GM18907 (cell line): Measurements from ENCODE around the gene NPAS3.
A peak's percentile ranks its signal among the peaks of the same experiment; 100 is the strongest.

Experiments
- ATAC-seq: cut with Tn5 transposase; IDR thresholded peaks from one replicate; pipeline ENCODE4 v1.9.1; 2021; ENCODE audit warnings: mild to moderate bottlenecking, moderate library complexity; ENCODE audit not compliant: unreplicated experiment

NPAS3 gene

DNA sequence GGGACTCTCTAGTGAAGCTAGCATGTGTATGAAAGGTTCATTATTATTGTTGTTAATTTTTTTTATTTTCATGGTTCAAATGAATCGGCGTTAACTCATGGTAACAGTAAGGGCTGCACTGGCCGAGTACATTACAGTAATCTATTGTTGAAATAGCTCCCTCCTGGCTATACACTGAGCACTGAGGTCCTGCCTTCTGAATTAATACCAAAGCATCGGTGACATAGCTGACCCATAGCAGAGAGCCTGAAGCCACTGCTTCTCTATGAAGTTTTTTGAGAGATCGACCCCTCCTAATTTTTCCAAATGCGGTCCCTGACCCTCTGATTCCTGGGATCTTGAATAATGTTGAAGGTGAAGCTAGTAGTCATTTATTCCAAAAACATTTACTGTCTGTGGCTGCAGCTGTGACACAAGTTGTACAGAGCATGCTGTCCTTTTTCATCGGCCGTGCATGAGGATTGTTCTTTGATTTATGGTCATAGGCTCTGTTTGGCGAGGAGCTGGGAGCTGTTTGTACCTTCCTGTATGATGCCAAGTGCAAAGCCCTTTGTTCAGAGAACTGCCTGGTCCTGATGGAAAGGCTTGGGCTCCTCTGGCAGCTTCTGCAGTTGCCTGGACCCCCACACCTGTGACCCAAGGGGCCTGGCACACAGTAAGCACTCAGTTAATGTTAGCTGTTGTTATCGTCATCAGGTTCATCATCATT is 525.7 kb downstream of the NPAS3 start:
- ATAC-seq = no peak

DNA sequence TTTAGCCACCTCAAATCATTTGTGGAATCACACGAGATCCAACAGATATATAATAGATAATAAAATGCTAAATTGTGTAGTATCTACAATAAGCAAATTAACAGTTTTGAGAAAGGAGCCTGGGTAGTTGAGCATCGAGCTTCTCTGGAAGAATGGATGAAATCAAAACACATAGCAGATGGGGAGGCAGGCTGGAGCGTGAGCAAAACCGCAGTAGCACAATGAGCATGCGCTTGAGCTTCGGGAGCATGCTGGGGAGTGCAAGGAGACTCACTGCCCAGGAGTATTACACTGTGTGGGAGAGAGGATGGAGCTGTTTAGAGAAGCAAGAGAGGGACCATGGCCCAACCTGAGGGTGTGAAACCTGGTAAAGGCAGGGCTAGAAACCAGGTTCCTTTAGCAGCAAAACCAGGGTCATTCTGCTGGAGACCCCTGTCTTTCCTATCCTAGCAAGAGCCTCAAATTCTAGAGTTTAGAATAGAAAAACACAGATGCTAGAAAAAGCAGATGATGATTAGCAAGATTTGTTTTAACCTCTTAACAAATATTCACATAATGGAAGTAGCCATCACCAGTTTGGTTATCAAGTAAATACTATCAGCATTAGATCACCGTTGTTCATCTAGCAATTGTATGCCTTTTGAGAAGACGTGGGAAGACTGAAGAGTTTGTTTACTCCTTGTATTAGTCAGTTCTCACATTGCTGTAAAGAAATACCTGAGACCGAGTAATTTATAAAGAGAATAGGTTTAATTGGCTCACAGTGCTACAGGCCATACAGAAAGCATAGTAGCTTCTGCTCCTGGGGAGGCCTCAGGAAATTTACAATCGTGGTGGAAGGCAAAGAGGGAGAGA is 527.4 kb downstream of the NPAS3 start:
- no peak for ATAC-seq

DNA sequence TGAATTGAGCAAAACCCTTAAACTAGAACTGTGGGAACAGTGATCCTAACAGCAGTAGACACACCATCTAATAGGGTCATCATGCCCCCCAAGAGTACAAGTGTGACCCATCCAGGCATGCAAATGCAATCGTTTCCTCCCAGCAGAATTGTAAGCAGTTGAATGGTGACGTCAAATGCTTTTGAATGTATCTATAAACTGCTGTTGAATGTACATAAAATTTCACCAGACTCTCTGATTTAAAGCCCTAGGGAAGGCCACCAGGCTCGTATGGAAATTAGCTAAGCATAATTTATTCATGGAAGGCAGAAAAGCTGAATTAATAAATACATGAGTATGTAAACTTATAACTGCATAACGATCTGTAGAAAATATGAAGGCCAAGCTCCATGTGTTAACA is 529.3 kb downstream of the NPAS3 start:
- no peak for ATAC-seq

DNA sequence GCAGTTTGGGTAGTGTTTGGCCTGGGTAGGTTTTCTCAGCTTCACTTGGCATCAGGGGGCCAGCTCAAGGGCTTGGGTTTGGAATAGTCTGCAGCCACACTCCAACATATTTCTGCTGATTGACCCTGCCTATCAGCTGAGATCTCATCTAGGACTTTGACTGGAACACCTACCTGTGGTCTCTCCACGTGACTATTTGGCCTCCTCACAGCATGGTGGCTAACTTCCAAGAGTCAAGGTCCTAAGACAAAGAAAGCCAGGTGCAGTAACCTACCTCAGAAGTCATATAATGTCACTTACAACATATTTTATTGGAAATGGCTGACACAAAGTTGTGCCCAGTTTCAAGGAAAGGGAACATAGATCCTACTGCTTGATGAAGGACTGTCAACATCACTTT is 531.2 kb downstream of the NPAS3 start:
- no peak for ATAC-seq

DNA sequence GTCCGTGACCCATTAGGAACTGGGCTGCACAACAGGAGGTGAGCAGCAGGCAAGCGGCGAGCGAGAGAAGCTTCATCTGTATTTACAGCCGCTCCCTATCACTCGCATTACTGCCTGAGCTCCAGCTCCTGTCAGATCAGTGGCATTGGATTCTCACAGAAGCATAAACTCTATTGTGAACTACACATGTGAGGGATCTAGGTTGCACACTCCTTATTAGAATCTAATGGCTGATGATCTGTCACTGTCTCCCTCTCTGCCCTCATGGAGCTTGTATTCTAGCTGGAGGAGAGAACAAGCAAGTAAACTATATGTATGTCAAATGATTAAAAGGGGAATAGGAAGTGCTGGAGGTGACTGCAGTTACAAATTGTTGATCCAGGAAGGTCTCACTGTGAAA is 533.1 kb downstream of the NPAS3 start:
- ATAC-seq = no peak

DNA sequence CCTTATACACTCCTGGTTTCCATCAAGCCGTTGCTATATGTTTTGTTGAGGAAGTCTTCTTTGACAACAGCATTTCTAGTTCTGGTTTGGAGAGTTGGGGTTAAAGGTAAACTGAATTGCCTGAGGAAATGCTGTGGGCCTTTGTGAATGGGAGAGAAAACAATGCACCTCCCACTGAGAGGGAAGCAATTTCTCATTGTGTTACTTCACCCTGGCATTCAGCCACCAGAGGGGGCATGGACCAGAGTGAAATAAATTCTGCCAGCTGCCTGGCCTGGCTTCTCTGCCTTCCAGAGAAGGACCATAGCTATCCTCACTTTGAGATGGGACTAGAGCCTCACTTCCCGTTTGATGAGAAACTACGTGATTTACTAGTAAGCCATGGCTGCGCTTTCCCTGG is 536.9 kb downstream of the NPAS3 start:
- ATAC-seq = peak; percentile 76

DNA sequence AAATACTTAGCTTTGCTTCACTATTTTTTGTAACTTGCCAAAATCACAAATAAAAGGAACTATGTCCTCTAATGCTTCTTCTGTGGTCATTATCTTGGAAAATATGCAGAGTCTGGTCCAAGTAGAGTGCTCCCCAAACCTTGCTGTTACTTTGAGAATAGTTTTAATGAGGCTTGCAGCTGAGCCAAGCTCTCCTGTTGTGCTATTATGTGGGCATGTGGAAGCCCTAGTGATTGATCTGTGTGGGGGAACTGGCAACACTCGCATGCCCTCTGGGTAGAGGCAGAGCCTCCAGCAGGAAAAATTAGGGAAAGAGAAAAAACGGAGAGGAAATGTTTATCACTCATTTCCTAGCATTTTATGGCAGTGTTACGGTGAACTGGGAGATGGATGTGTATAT is 539.1 kb downstream of the NPAS3 start:
- no peak for ATAC-seq

DNA sequence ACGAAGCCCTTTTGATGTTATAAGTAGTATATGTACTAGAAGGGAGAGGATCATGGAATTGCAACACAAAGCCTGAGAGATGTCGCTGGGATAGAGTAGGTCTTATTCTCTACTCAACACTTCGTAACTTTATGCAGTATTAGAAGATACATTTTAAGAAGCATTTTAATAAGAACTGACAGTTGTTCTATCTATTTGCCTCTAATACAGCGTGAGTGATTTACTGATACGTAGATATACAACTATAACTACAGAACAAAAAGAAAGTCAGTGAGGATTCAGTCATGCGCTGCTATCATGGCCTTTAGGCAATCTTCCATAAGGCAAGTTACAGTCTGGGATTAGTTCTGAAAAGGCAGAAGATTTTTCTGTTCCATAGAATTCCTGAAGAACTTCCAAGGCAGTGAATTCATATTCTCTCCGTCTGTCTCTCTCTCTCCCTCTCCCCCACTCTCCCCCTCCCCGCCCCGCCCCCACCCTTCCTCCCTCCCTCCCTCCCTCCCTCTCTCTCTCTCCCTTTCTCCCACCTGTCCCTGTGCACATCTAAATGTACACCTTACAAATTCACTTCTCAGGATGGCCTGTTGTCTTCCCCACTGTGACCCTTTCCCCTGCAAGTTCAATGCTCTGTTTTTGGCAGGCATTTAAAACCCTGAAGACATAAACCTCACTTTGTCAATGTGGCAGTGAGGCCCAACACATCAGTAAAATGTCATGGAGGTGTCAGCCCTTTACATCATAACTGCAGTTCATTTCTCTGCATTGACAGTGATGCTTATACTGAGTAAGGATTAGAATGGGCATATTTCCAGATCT is 541.6 kb downstream of the NPAS3 start:
- ATAC-seq = no peak

DNA sequence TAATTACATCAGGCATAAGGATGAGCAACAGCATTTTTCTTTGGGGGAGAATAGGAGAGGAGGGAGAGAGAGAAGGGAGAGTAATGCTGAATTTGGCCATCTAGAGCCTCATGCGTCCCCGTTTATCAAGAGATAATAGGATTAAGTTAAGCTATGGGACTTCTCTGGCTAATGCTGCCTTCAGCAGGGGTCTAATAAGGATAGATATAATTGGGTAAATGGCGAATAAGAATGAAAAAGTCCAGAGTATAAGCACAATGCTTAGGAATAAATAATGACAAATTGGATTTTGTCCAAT is 542.2 kb downstream of the NPAS3 start:
- no peak for ATAC-seq

DNA sequence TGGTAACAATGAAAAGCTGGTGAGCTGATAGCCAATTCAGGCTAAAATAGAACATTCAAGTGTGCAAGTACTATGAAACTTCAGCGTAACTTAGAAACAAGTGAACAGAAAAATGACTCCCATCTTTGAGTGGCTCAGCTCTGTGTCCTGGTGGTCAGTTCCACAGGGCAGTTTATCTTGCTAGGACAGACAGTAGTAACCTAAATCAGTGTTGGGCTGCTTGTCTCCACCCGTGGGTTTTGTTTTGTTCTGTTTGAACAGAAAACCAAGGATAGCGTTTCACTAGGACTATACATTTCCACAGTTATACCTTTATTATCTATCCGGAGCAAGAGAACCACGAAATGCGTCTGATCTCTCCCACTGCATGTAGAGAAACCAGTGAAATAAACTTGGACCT is 544.4 kb downstream of the NPAS3 start:
- ATAC-seq = no peak

DNA sequence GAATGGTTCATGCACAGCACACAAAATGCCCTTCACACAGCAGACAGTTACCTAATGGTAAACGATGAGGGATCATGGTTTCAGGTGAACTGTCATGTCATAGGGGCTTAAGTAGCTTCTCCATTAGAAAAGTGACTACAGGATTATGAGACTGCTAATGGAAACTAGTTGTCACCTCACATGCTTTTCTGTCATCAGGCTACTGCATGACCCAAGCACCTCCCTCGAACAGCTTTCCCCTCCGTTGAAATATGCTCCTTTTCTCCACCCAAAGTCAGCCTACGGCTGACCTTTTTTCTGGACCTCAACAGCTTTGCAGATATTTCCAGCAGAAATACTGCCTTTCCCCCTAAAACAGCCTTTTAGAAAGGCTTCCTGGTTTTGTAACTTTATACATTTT is 544.9 kb downstream of the NPAS3 start:
- no peak for ATAC-seq

DNA sequence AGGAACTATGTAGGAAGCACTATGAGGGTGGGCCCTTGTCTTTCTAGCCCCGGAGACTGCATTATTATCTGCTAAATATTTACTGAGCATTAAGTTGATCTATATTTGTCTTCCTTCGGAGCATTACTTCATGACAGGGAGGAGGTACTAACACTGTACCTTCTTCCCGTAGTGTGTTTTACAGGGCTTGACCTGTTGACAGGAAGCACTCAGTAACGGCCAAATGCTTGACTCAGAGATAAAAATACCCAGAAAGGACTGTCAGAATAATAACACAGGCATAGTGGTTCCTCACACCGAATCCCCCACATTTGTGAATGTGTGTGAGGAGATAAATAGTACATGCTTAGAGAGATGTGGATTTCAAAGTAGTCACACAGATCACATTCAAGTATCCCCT is 545.6 kb downstream of the NPAS3 start:
- no peak for ATAC-seq

DNA sequence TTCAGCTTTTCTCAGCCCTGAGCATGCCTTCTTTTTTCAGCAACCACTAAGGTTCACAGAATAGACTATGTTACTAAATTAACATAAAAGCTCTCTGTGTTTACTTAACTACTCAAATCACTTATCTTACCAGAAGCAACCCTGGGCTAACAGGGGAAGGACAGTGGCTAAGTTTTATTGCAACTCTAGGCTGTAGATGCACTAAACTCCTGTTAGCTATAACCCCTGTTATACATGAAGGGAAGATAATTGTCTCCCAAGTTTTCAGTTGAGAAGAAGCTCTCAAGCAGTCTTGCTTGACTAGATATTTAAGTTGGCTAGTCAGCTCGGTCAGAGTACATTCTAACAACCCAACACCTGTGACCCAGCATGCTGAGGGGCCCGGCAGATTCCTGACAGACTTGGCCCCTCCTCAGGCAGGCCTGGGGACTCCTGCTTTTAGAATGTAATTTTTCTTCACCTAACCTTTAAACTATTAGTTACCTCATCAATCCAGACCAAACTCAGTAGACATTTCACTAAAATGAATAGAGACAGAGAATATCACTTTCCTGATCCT is 547.7 kb downstream of the NPAS3 start:
- ATAC-seq = no peak

DNA sequence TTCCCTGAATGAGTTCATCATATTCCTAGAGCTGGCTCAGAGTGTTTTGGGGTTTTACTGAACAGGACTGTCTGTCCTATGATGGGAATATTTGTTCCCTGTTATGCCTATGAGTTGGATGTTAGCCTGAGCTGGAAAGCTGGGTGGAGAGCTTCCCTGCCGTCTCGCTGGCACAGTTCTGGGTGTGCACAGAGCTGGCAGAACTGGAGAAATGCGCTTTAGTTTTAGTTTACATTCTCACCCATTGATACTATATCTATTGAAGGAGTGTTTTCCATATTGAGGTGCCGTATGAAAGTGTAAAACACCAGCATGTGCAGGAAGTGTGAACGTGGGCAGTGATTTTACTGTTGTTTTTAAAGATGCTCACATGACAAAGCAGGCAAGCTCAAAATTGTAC is 549.9 kb downstream of the NPAS3 start:
- ATAC-seq = no peak

DNA sequence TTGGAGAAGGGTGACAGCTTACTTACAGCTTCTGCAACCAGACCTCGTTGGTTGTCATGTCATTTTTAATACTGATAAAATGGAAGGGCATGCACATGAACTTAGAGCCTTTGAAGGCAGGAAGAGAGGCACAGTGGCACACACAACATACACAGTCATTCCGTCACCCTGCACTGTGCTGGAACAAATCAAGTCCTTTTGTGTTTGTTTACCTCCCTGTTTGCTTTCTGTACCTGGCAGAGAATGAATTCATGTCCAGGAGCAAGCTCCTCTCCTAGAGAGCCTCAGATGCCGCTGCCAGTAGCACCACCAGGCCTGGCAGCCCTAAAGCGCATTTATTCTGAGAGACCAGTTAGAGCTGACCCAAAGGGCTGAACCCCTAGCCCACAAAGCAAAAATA is 551.9 kb downstream of the NPAS3 start:
- no peak for ATAC-seq

DNA sequence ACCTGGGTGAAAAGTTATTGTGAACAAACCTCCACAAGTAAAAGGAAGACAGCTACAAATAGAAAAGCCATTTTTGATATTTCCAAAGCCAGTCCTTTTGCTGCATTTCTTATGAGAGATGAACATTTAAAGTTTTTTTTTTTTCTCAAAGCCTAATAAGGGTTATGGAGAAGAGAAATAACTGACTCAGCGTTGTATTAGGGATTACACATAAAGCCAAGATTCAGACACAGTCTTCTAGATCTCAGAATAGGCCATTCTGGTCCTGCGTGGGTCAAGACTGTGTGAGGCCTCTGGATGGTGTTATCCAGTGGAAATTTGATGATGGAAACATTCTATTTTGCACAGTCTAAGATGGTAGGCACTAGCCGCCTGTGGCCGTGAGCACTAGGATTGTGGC is 552.4 kb downstream of the NPAS3 start:
- no peak for ATAC-seq

DNA sequence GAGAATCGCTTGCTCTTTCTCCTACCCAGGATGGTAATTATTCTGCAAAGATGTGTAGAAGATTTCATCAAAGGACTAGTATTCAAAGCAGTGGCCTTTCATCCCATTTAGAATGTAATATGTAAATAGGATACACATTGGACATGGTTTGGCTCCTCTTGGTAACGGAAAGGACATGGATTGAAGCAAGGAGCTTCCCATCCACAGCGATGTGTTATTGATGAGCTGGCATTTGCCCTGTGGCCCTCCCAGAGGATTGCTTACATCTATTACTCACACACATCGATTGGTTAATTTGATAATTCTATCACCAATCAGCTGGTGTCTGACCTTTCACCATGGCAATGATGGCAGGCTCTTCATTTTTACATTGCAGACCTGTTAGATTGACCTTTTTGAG is 553.8 kb downstream of the NPAS3 start:
- no peak for ATAC-seq

DNA sequence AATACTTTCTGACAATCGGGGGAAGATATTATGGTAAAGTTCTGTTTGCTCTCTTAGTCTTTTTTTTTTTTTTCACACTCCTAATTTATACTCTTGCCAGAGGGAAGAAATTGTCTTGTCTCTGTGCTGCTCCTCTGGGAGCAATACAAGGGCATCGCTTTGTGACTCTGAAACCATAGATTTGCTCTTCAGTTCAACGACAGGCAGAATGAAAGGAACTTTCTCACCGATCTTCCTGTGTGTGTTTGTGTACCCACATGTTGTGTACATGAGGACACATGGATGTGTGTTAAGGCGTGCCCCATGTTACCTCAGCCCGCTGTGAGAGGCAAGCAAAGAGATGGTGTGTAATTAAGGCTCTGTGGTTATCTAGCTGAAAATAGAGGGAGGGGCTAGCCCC is 554.6 kb downstream of the NPAS3 start:
- ATAC-seq = no peak

DNA sequence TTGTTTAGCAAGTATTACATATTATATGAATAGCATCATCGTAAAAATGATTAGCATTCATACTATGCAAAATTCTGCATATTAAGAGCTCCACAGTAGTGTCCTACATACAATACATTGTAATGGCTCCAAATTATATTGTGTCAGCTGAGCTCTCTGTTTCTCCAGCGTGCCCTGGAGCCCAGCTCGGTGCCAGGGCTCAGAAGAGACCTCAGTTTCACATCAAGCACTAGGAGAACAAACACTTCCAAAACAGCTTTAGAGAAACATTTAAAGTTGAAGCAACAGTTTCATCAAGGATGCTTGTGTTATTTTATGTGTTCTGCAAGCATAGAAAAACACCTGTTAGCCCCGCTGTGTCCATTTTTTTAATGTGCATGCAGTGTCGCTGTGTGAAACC is 555.3 kb downstream of the NPAS3 start:
- no peak for ATAC-seq

DNA sequence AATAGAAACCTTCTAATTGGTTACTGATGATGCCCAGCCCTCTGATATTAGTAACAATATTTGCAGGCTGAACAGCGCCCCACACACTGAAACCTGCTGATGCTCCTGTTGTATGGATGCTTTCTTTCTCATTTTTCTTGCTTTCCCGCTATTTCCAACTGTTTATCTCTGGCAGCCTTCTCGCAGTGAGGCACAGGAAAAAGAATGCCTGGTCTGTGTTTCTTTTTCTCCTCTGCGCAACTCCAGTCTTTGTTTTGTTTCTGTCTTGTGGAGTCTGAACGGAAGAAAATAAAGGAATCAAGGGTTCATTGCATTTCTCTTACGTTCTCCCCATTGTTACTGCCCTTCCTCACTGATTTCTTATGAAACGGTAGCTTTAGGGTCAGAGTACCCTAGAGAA is 561.0 kb downstream of the NPAS3 start:
- no peak for ATAC-seq

DNA sequence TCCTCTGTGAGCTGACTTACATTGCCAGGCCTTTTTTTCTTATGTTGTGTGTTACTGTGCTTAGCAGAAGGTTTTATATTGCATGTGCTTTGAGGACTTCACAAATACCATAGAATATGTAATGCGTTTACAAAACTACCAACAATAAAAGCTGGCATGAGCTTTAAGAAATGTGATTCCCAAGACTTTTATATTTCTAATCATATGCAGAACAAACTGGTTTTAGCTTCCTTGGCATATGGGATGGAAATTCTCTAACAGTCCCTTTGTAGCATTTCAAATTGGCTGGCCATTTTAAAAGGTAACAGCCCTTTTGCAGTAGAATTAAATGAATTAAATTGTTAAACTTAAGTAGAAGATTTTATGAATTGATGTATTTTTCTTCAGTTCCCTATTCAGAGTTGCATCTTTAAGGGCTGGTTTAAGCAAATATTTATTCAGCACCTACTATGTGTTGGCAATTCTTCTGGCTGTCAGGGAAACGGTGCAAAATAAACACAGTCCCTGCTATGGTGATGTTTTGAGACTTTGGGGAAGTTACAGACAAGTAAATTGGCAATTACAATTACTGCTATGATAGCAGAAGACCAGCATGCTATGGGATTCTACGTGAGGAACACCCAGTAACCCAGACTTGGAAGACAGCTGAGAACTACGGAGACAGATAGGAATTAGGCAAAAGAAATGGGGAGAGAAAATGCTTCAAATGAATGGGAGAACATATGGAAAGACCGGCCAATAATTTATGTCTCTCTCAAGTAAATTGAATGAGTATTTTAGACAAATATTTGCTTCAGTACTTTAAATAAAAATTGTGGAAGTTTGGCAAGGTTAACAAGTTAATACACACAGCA is 565.8 kb downstream of the NPAS3 start:
- ATAC-seq = no peak
